H9 (cell line): ENCODE data around the gene NIPAL1. TPM values are rescaled to one million over a fixed set of nuclear protein-coding genes. Genes with fewer than 3 reads are reported as not detected.

Experiments used
- DNase-seq: peaks from one replicate; pipeline ENCODE4 v3.0.0-alpha.2; 2017
- H2AFZ ChIP-seq: one replicate; pipeline ENCODE4 v1.6.1; 2013; ENCODE audit warnings: mild to moderate bottlenecking, low read length, control low read depth, moderate library complexity
- H2AK5ac ChIP-seq: 2 replicates; pipeline ENCODE4 v1.6.1; 2013; ENCODE audit warnings: low read length, control low read depth, mixed read lengths; ENCODE audit not compliant: insufficient read length
- H2BK120ac ChIP-seq: one replicate; pipeline ENCODE4 v1.6.1; 2013; ENCODE audit warnings: low read depth, mild to moderate bottlenecking, low read length, control low read depth, inconsistent platforms; ENCODE audit not compliant: poor library complexity, severe bottlenecking
- H2BK12ac ChIP-seq: 2 replicates; pipeline ENCODE4 v1.6.1; 2013; ENCODE audit warnings: low read length, control low read depth, mixed read lengths, low read depth; ENCODE audit not compliant: insufficient read length
- H2BK15ac ChIP-seq: 2 replicates; pipeline ENCODE4 v1.6.1; 2013; ENCODE audit warnings: low read depth, low read length, control low read depth
- H2BK20ac ChIP-seq: one replicate; pipeline ENCODE4 v1.6.1; 2013; ENCODE audit warnings: low read depth, mild to moderate bottlenecking, low read length, control low read depth, inconsistent platforms; ENCODE audit not compliant: poor library complexity, severe bottlenecking
- H2BK5ac ChIP-seq: 2 replicates; pipeline ENCODE4 v1.6.1; 2013; ENCODE audit warnings: low read length, control low read depth, mixed read lengths; ENCODE audit not compliant: insufficient read length
- H3K14ac ChIP-seq: 2 replicates; pipeline ENCODE4 v1.6.1; 2013; ENCODE audit warnings: low read length, control low read depth; ENCODE audit not compliant: insufficient read depth
- H3K18ac ChIP-seq: 2 replicates; pipeline ENCODE4 v1.6.1; 2013; ENCODE audit warnings: low read depth, mild to moderate bottlenecking, mixed read lengths, low read length, control low read depth; ENCODE audit not compliant: insufficient read length
- H3K23ac ChIP-seq: 2 replicates; pipeline ENCODE4 v1.6.1; 2013; ENCODE audit warnings: low read length, control low read depth, mixed read lengths, low read depth; ENCODE audit not compliant: insufficient read length
- H3K23me2 ChIP-seq: 2 replicates; pipeline ENCODE4 v1.6.1; 2013; ENCODE audit warnings: low read depth, mild to moderate bottlenecking, mixed read lengths, low read length, control low read depth; ENCODE audit not compliant: insufficient read length, poor library complexity, severe bottlenecking
- H3K27ac ChIP-seq: 2 replicates; pipeline ENCODE4 v1.5.1; 2013; ENCODE audit warnings: low read length, control low read depth, mixed read lengths, low read depth; ENCODE audit not compliant: insufficient read length
- H3K27me3 ChIP-seq: 2 replicates; pipeline ENCODE4 v1.6.1; 2013; ENCODE audit warnings: low read length, control low read depth, inconsistent platforms; ENCODE audit not compliant: insufficient read depth
- H3K4ac ChIP-seq: 2 replicates; pipeline ENCODE4 v1.6.1; 2013; ENCODE audit warnings: low read depth, mild to moderate bottlenecking, control low read depth, inconsistent platforms, low read length, moderate library complexity
- H3K4me1 ChIP-seq: 2 replicates; pipeline ENCODE4 v1.6.1; 2013; ENCODE audit warnings: low read length, control low read depth, inconsistent platforms; ENCODE audit not compliant: insufficient read depth
- H3K4me2 ChIP-seq: 2 replicates; pipeline ENCODE4 v1.6.1; 2013; ENCODE audit warnings: low read length, control low read depth, mixed read lengths; ENCODE audit not compliant: insufficient read length, insufficient read depth
- H3K56ac ChIP-seq: 2 replicates; pipeline ENCODE4 v1.6.1; 2013; ENCODE audit warnings: low read depth, mild to moderate bottlenecking, mixed read lengths, low read length, control low read depth; ENCODE audit not compliant: insufficient read length
- H3K79me1 ChIP-seq: 2 replicates; pipeline ENCODE4 v1.6.1; 2013; ENCODE audit warnings: low read depth, mild to moderate bottlenecking, moderate library complexity, low read length, control low read depth, inconsistent platforms; ENCODE audit not compliant: insufficient read depth, poor library complexity, severe bottlenecking
- H3K79me2 ChIP-seq: 2 replicates; pipeline ENCODE4 v1.6.1; 2013; ENCODE audit warnings: low read length, control low read depth, inconsistent platforms; ENCODE audit not compliant: insufficient read depth
- H3K9ac ChIP-seq: 2 replicates; pipeline ENCODE4 v1.6.1; 2013; ENCODE audit warnings: low read length, control low read depth, mixed read lengths; ENCODE audit not compliant: insufficient read length; ENCODE audit errors: extremely low read depth
- H3K9me3 ChIP-seq: one replicate; pipeline ENCODE4 v1.6.1; 2013; ENCODE audit warnings: low read depth, low read length, inconsistent platforms; ENCODE audit not compliant: control insufficient read depth
- H3T11ph ChIP-seq: one replicate; pipeline ENCODE4 v1.6.1; 2013; ENCODE audit warnings: mild to moderate bottlenecking, low read length, control low read depth, inconsistent platforms
- H4K20me1 ChIP-seq: one replicate; pipeline ENCODE4 v1.6.1; 2013; ENCODE audit not compliant: control insufficient read depth, insufficient read length, insufficient read depth
- H4K5ac ChIP-seq: 2 replicates; pipeline ENCODE4 v1.6.1; 2013; ENCODE audit warnings: low read depth, mild to moderate bottlenecking, mixed read lengths, low read length, control low read depth; ENCODE audit not compliant: insufficient read length
- H4K8ac ChIP-seq: replicated peaks from 2 replicates; pipeline ENCODE4 v1.6.1; 2013; ENCODE audit warnings: low read length, control low read depth, mixed read lengths, low read depth; ENCODE audit not compliant: insufficient read length
- H4K91ac ChIP-seq: 2 replicates; pipeline ENCODE4 v1.6.1; 2013; ENCODE audit warnings: low read depth, mild to moderate bottlenecking, moderate library complexity, mixed read lengths, low read length, control low read depth; ENCODE audit not compliant: insufficient read length
- H3K27ac Mint-ChIP-seq, 3 experiments: 2 replicates in 2 of 3; 3 replicates in 1 of 3; pipeline ENCODE4 v1.8.0; 2020 to 2021; ENCODE audit warnings: mixed read lengths in 3 of 3, mild to moderate bottlenecking in 1 of 3, moderate library complexity in 1 of 3
- H3K27me3 Mint-ChIP-seq: 2 replicates; pipeline ENCODE4 v1.8.0; 2021; ENCODE audit warnings: low read depth, mild to moderate bottlenecking, moderate library complexity, mixed read lengths
- H3K36me3 Mint-ChIP-seq, 3 experiments: 2 replicates in 2 of 3; 3 replicates in 1 of 3; pipeline ENCODE4 v1.8.0; 2020 to 2021; ENCODE audit warnings: low read depth in 3 of 3, mixed read lengths in 3 of 3; ENCODE audit not compliant: insufficient read depth in 1 of 3
- H3K4me1 Mint-ChIP-seq, 2 experiments: 2 replicates each; pipeline ENCODE4 v1.8.0; 2020; ENCODE audit warnings: mixed read lengths in 2 of 2
- H3K4me3 Mint-ChIP-seq, 2 experiments: 2 replicates in 1 of 2; 3 replicates in 1 of 2; pipeline ENCODE4 v1.8.0; 2020 to 2021; ENCODE audit warnings: mild to moderate bottlenecking in 2 of 2, mixed read lengths in 2 of 2, moderate library complexity in 1 of 2
- H3K9me3 Mint-ChIP-seq, 2 experiments: 2 replicates in 1 of 2; 3 replicates in 1 of 2; pipeline ENCODE4 v1.8.0; 2020; ENCODE audit warnings: mild to moderate bottlenecking in 2 of 2, mixed read lengths in 2 of 2, moderate library complexity in 1 of 2
- total RNA-seq: library from RNA; stranded (reverse); gene quantifications from 2 replicates; pipeline ENCODE4 v1.2.1, GENCODE V29; 2021
- TF ChIP-seq, protein P1 (sequence below): fragments of 200-600 bp; sonication (generic); conservative IDR thresholded peaks from 3 replicates; pipeline ENCODE4 v1.8.0; 2021; ENCODE audit warnings: antibody characterized with exemption, mild to moderate bottlenecking

The NIPAL1 gene
- total RNA-seq, 1 experiment from 2014 or later = 16.9 TPM

DNA sequence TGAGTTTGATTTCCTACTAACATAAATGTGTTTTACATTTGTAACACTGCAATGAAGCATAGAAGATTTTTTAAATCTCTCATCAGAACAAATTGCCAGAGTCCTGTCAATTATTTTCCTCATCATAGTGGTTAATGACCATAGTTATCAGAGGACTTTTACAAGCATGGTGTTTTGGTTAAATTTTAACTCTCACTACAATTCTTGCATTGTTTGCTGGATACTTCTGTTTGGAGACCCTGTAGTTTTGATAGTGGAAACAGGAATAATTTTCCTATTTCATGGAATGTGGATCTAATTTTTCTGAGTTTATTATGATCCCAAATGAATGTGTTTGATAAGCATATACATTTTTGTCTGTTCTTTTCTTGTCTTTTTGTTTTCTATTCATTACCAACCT is 16.8 kb downstream of the NIPAL1 start:
- H2BK12ac ChIP-seq = no peak overlapping the region
- no peak for DNase-seq
- H2BK120ac ChIP-seq = no peak overlapping the region
- peaks cover 4% of the 10 kb centered on the region; the same call in 1 of the 2 replicates for H3K4me1 ChIP-seq
- no peak overlapping the region for H2BK20ac ChIP-seq
- H3K4ac ChIP-seq = no peak overlapping the region
- Mint-ChIP-seq H3K36me3 (peaks cover 4 to 37% (median 24%) of the 10 kb centered on the region in 3 experiments), H3K27me3 (no peaks in the 10 kb centered on the region), H3K4me3 (no peak overlapping the region), H3K27ac (no peak overlapping the region), H3K4me1 (peaks cover 26 to 35% of the 10 kb centered on the region in 2 experiments), H3K9me3 (no peaks in the 10 kb centered on the region)
- no peak overlapping the region for H4K8ac ChIP-seq
- no peak overlapping the region for H2AK5ac ChIP-seq
- H3K4me2 ChIP-seq = no peak overlapping the region
- no peak overlapping the region for H2AFZ ChIP-seq
- no peaks in the 10 kb centered on the region for H3K27me3 ChIP-seq
- H3K18ac ChIP-seq = no peak overlapping the region
- no peaks in the 10 kb centered on the region for H3K79me1 ChIP-seq
- H3T11ph ChIP-seq = no peak overlapping the region
- H3K23me2 ChIP-seq = no peaks in the 10 kb centered on the region
- no peak overlapping the region for H2BK15ac ChIP-seq
- H2BK5ac ChIP-seq = no peak overlapping the region
- no peak overlapping the region for H4K91ac ChIP-seq
- no peak overlapping the region for H3K23ac ChIP-seq
- no peaks in the 10 kb centered on the region for H3K9me3 ChIP-seq
- H3K79me2 ChIP-seq = no peaks in the 10 kb centered on the region
- H4K5ac ChIP-seq = no peak overlapping the region
- H3K27ac ChIP-seq = no peak overlapping the region
- H3K14ac ChIP-seq = no peak overlapping the region
- H3K56ac ChIP-seq = no peak overlapping the region
- TF ChIP-seq, protein P1, sequence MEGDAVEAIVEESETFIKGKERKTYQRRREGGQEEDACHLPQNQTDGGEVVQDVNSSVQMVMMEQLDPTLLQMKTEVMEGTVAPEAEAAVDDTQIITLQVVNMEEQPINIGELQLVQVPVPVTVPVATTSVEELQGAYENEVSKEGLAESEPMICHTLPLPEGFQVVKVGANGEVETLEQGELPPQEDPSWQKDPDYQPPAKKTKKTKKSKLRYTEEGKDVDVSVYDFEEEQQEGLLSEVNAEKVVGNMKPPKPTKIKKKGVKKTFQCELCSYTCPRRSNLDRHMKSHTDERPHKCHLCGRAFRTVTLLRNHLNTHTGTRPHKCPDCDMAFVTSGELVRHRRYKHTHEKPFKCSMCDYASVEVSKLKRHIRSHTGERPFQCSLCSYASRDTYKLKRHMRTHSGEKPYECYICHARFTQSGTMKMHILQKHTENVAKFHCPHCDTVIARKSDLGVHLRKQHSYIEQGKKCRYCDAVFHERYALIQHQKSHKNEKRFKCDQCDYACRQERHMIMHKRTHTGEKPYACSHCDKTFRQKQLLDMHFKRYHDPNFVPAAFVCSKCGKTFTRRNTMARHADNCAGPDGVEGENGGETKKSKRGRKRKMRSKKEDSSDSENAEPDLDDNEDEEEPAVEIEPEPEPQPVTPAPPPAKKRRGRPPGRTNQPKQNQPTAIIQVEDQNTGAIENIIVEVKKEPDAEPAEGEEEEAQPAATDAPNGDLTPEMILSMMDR = no peak
- H4K20me1 ChIP-seq = no peaks in the 10 kb centered on the region
- no peak overlapping the region for H3K9ac ChIP-seq
